AG10803 (cell line): ENCODE results near the gene SEPTIN2.

Source experiments
- DNase-seq: peaks from one replicate; pipeline ENCODE4 v3.0.0; 2010; ENCODE audit warnings: low read depth
- H3K4me3 ChIP-seq: 2 replicates; pipeline ENCODE4 v1.5.1; 2011; ENCODE audit warnings: mild to moderate bottlenecking, low read length, control low read depth
- TF ChIP-seq, protein P1 (sequence below): conservative IDR thresholded peaks from 2 replicates; pipeline ENCODE4 v1.5.1; 2011; ENCODE audit warnings: mild to moderate bottlenecking, low read length, control low read depth, inconsistent platforms

The SEPTIN2 gene

DNA sequence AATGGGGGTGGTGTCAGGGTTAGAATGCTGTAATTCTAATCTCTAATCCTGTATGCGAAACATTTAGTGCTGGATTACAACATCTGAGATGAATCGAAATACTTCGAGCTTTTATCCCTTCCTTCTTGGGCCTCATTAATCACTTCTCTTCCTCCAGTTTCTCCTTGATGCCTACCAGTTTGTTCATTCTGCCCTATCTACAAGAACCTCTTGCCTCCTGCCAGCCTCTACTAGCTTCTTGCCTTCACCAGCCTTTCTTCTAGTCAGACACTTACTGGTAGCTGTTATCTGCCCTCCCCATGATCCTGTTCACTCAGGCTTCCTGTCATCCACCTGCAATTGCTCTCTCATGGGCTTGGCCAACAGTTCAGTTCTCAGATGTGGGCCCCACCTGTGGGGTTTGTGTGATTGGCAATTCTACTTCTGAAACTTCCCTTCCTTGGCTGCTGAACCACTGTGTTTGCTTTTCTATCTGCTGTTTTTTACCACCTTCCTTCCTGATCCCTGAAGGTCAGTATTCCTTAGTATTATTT lies 25.0 kb downstream of the SEPTIN2 start:
- no peak overlapping the region for H3K4me3 ChIP-seq
- DNase-seq = no peak
- TF ChIP-seq, protein P1, sequence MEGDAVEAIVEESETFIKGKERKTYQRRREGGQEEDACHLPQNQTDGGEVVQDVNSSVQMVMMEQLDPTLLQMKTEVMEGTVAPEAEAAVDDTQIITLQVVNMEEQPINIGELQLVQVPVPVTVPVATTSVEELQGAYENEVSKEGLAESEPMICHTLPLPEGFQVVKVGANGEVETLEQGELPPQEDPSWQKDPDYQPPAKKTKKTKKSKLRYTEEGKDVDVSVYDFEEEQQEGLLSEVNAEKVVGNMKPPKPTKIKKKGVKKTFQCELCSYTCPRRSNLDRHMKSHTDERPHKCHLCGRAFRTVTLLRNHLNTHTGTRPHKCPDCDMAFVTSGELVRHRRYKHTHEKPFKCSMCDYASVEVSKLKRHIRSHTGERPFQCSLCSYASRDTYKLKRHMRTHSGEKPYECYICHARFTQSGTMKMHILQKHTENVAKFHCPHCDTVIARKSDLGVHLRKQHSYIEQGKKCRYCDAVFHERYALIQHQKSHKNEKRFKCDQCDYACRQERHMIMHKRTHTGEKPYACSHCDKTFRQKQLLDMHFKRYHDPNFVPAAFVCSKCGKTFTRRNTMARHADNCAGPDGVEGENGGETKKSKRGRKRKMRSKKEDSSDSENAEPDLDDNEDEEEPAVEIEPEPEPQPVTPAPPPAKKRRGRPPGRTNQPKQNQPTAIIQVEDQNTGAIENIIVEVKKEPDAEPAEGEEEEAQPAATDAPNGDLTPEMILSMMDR = no peak

DNA sequence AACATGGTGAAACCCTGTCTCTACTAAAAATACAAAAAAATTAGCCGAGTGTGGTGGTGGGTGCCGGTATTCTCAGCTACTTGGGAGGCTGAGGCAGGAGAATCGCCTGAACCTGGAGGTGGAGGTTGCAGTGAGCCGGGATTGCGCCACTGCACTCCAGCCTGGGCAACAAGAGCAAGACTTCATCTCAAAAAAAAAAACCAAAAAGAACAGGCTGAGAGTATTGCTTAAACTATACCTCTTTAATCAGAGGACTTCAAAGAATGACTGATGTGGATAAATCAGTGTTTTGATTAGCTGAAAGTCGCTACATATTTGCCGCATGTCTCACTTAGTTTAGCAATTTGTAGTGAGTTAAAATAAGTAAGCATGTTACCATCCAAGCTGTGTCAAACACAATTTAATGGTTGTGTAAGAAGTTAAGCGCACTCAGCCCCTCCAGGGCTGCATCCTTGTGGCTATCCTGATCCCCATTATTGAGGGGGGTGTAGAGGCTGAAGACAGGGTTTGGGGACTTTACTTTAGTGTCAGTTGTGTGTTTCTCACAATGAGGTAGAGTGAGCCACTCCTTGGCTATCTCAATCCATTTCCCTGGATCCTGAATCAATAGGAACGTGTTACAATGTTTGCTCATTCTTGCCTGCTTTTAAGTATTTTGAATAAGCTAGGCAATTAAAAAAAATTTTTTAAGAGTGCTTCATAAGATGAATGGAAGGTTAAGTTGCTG lies 29.4 kb downstream of the SEPTIN2 start:
- DNase-seq = peak; percentile 58
- H3K4me3 ChIP-seq = no peak overlapping the region
- TF ChIP-seq, protein P1 = no peak

DNA sequence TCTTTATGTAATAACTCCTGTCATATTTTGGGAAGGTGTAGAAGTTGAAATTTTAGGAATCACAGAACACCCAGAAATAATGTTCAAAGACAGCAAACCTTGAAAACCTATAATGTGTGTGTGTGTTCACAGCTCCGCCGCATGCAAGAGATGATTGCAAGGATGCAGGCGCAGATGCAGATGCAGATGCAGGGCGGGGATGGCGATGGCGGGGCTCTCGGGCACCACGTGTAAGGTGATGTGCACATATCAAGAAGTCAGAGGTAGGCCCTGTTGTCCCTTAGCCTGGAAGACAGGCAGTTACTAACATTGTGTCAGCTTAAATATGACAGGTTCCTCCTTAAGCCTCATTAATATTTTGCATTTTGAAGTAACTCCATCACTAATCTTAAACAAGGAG lies 34.2 kb downstream of the SEPTIN2 start:
- TF ChIP-seq, protein P1 = no peak
- DNase-seq = no peak

GRCh38 chr2:241350530-241350877 lies 34.8 kb downstream of the SEPTIN2 start:
- no peak overlapping the region for H3K4me3 ChIP-seq
- DNase-seq = no peak
- TF ChIP-seq, protein P1 = no peak

More for the DNA sequence above, 34.2 kb downstream of the SEPTIN2 start:
- H3K4me3 ChIP-seq = no peak overlapping the region

- no peak for DNase-seq
- TF ChIP-seq, protein P1 = no peak
- H3K4me3 ChIP-seq = no peak overlapping the region
These were observed 35.3 kb downstream of the SEPTIN2 start for GRCh38 chr2:241350878-241351639.

DNA sequence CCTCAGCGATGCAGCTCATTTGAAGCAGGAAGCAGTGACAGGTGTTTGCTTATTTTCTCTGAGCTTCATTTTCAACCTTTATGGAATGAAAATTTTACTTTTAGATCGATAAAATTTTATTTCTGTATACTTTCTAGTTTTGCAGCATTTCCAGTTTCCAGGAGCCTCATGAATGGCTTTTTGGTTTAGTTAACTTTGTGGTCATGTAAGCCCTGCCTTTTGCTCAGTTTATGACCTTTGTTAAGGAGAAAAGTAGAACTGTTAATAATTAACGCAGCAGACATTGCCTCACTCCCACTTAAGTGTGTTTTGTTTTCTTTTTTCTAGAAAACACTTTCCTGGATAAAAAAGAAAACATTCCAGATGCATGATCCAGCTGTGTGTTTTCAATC lies 35.9 kb downstream of the SEPTIN2 start:
- no peak for DNase-seq
- TF ChIP-seq, protein P1 = no peak
- no peak overlapping the region for H3K4me3 ChIP-seq
